ENCODE data around the gene GCSAM.

- TF ChIP-seq CTCF (IDR thresholded peaks at IDR 0.05) (no peak), POLR2A (IDR thresholded peaks at IDR 0.05) (no peak)
These were observed 42.8 kb downstream of the GCSAM start for GRCh38 chr3:112089956-112090886.

Data from ovary (tissue), 3 donors.